Fibroblast of lung (primary cell): ENCODE data around the gene SPPL3.

Experiments
- EZH2 ChIP-seq: IDR thresholded peaks from 2 replicates; pipeline ENCODE4 v1.5.1; 2012; ENCODE audit warnings: low read length, control low read depth, mild to moderate bottlenecking; ENCODE audit errors: missing control alignments
- TF ChIP-seq, protein P1 (sequence below), 2 donors: IDR thresholded peaks in 1 of 2; conservative IDR thresholded peaks in 1 of 2; 1 replicate in 1 of 2; 2 replicates in 1 of 2; pipeline ENCODE4 v1.5.1; 2011 to 2012; ENCODE audit warnings: low read length in 2 of 2, control low read depth in 1 of 2, inconsistent platforms in 1 of 2, low read depth in 1 of 2, mild to moderate bottlenecking in 1 of 2

DNA sequence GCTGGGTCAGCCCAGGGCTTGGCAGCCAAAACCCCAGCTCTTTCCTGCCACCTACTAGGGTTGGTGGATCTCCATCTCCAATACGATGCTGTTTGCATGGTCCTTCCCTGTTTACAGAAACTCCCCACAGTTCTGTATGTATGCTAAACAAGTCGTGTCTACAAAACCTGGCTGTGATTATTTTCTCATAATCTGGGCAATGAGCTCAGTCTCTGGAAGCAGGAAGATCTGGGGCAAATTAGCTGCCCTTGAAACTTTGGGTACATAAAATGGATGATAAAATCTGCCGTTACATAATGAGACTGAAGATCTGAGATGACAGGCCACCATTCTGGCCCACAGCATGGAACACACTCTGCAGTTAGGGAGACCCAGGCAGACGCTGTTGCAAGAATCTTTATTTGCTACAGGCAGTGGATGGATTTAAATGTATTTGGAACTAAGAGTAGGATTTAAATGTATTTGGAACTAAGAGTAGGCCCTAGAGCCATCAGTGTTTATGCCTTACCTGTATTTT, 146.9 kb downstream of the SPPL3 start:
- TF ChIP-seq, protein P1, sequence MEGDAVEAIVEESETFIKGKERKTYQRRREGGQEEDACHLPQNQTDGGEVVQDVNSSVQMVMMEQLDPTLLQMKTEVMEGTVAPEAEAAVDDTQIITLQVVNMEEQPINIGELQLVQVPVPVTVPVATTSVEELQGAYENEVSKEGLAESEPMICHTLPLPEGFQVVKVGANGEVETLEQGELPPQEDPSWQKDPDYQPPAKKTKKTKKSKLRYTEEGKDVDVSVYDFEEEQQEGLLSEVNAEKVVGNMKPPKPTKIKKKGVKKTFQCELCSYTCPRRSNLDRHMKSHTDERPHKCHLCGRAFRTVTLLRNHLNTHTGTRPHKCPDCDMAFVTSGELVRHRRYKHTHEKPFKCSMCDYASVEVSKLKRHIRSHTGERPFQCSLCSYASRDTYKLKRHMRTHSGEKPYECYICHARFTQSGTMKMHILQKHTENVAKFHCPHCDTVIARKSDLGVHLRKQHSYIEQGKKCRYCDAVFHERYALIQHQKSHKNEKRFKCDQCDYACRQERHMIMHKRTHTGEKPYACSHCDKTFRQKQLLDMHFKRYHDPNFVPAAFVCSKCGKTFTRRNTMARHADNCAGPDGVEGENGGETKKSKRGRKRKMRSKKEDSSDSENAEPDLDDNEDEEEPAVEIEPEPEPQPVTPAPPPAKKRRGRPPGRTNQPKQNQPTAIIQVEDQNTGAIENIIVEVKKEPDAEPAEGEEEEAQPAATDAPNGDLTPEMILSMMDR (conservative IDR thresholded peaks at IDR 0.05 in 1 of 2, IDR thresholded peaks at IDR 0.05 in 1 of 2; ENCODE audit: low read depth in 1 of 2, low read length in 2 of 2): no peak
- TF ChIP-seq EZH2: no peak
